ENCODE measurements around the gene NME2. TPM values are rescaled to one million over a fixed set of nuclear protein-coding genes. Genes with fewer than 3 reads are reported as not detected.

Gene NME2
- total and polyA plus RNA-seq, 2 of the 8 experiments (the other 6 are each of a cell fraction or from before 2014, with no cell fraction given) = 827 to 929 TPM

GRCh38 chr17:51197754-51198153, 31.5 kb downstream of the NME2 start:
- TF ChIP-seq JUN (IDR thresholded peaks at IDR 0.05; ENCODE audit: low read depth, low read length) = no peak
- TF ChIP-seq NANOG (IDR thresholded peaks at IDR 0.05; ENCODE audit: insufficient read depth, low read depth, low read length, poor library complexity, severe bottlenecking) = no peak
- TF ChIP-seq BACH1 (IDR thresholded peaks at IDR 0.05; ENCODE audit: low read length) = no peak
- no peak for TF ChIP-seq SP4 (IDR thresholded peaks at IDR 0.05; ENCODE audit: low read length)
- no peak for TF ChIP-seq MAX (IDR thresholded peaks at IDR 0.05)
- TF ChIP-seq EP300 (IDR thresholded peaks at IDR 0.05; ENCODE audit: borderline replicate concordance in 1 of 2, low read depth in 2 of 2, low read length in 2 of 2) = no peak
- H3K79me1 ChIP-seq (ENCODE audit: low read depth, low read length) = no peaks in the 10 kb centered on the region

More at GRCh38 chr17:51197754-51198153, 31.5 kb downstream of the NME2 start:
- Histone ChIP-seq H2AFZ (ENCODE audit: low read length) (no peak overlapping the region), H4K8ac (ENCODE audit: extremely low read depth, insufficient read depth, low read length) (no peak overlapping the region), H3K23me2 (ENCODE audit: low read depth, low read length) (no peaks in the 10 kb centered on the region), H4K5ac (ENCODE audit: insufficient read length, low read depth, low read length) (no peak overlapping the region), H3K23ac (ENCODE audit: insufficient read length) (no peak overlapping the region), H3K79me2 (ENCODE audit: control insufficient read depth in 1 of 2, insufficient read depth in 2 of 2, low read length in 2 of 2) (no peaks in the 10 kb centered on the region), H3K9ac (replicated peaks in 1 of 4; ENCODE audit: extremely low read depth in 1 of 4, low read depth in 3 of 4, low read length in 3 of 4) (no peak overlapping the region), H3K36me3 (ENCODE audit: control insufficient read depth in 2 of 4, insufficient read depth in 4 of 4, low read length in 3 of 4) (peaks cover 17 to 80% (median 46%) of the 10 kb centered on the region in 4 experiments), H3K27me3 (replicated peaks in 1 of 4; ENCODE audit: control insufficient read depth in 3 of 4, extremely low read depth in 1 of 4, insufficient read depth in 3 of 4, low read length in 3 of 4) (no peaks in the 10 kb centered on the region), H3K4me1 (replicated peaks in 1 of 4; ENCODE audit: control insufficient read depth in 3 of 4, insufficient read depth in 4 of 4, low read length in 3 of 4) (no peaks in the 10 kb centered on the region), H3K9me3 (ENCODE audit: insufficient read depth in 2 of 2, low read depth in 1 of 2, low read length in 1 of 2) (no peaks in the 10 kb centered on the region), H3K18ac (ENCODE audit: extremely low read depth, low read length) (no peak overlapping the region), H3K56ac (replicated peaks; ENCODE audit: insufficient read length, low read depth, low read length) (no peak overlapping the region), H4K91ac (replicated peaks; ENCODE audit: insufficient read length, low read length) (no peak overlapping the region), H3K4me3 (ENCODE audit: extremely low read depth in 1 of 4, insufficient read depth in 2 of 4, low read depth in 3 of 4, low read length in 4 of 4) (no peak overlapping the region), H3K4me2 (ENCODE audit: insufficient read depth in 1 of 2, low read depth in 2 of 2, low read length in 2 of 2) (no peak overlapping the region), H3K4ac (replicated peaks; ENCODE audit: insufficient read length, low read depth, low read length) (no peak overlapping the region), H3K27ac (ENCODE audit: low read depth, low read length) (no peak overlapping the region), H2AK5ac (ENCODE audit: low read depth, low read length) (no peak overlapping the region), H2BK20ac (ENCODE audit: low read length) (no peak overlapping the region), H2BK120ac (replicated peaks; ENCODE audit: low read depth, low read length) (no peak overlapping the region), H2BK15ac (ENCODE audit: low read length) (no peak overlapping the region), H2BK12ac (ENCODE audit: low read depth, low read length) (no peak overlapping the region), H4K20me1 (replicated peaks in 1 of 2; ENCODE audit: control insufficient read depth in 1 of 2, insufficient read depth in 2 of 2, low read length in 2 of 2) (no peaks in the 10 kb centered on the region), H2BK5ac (ENCODE audit: low read depth, low read length) (no peak overlapping the region), H3K14ac (ENCODE audit: insufficient read length) (no peak overlapping the region)
- FAIRE-seq = no peak
- POLR2A ChIA-PET (ENCODE audit: partially characterized antibody) = interaction anchor here (0.8 to 1.3 kb wide), 3 partner anchors 13 to 33 kb away, joined by 3 read pairs; no protein-coding TSS in a partner anchor
- no peak for DNase-seq (ENCODE audit: low read depth in 1 of 2, low spot score in 2 of 2)
- CTCF ChIA-PET (ENCODE audit: partially characterized antibody) = no interaction called here
- 92% methylated on average over 3 of the region's 4 CpGs; no CpG with 5 or more reads in 1 of the 2 experiments for WGBS, 2 experiments (ENCODE audit: extremely low coverage in 1 of 2, insufficient coverage in 1 of 2, insufficient read length in 1 of 2, insufficient replicate concordance in 2 of 2, low coverage in 1 of 2, low lambda C conversion rate in 2 of 2, missing lambda C conversion rate in 1 of 2)

Measured in H1 (cell line).